GM12875 (cell line): ENCODE measurements around the gene APOB.

Source experiments
- H3K4me3 ChIP-seq: one replicate; pipeline ENCODE4 v1.5.1; 2011; ENCODE audit warnings: low read depth, low read length, control low read depth
- TF ChIP-seq, protein P1 (sequence below): IDR thresholded peaks from 2 replicates; pipeline ENCODE4 v1.5.1; 2011; ENCODE audit warnings: low read depth, mild to moderate bottlenecking, control low read depth, inconsistent platforms, low read length, moderate library complexity, borderline replicate concordance; ENCODE audit not compliant: insufficient read depth

Gene APOB, protein sequence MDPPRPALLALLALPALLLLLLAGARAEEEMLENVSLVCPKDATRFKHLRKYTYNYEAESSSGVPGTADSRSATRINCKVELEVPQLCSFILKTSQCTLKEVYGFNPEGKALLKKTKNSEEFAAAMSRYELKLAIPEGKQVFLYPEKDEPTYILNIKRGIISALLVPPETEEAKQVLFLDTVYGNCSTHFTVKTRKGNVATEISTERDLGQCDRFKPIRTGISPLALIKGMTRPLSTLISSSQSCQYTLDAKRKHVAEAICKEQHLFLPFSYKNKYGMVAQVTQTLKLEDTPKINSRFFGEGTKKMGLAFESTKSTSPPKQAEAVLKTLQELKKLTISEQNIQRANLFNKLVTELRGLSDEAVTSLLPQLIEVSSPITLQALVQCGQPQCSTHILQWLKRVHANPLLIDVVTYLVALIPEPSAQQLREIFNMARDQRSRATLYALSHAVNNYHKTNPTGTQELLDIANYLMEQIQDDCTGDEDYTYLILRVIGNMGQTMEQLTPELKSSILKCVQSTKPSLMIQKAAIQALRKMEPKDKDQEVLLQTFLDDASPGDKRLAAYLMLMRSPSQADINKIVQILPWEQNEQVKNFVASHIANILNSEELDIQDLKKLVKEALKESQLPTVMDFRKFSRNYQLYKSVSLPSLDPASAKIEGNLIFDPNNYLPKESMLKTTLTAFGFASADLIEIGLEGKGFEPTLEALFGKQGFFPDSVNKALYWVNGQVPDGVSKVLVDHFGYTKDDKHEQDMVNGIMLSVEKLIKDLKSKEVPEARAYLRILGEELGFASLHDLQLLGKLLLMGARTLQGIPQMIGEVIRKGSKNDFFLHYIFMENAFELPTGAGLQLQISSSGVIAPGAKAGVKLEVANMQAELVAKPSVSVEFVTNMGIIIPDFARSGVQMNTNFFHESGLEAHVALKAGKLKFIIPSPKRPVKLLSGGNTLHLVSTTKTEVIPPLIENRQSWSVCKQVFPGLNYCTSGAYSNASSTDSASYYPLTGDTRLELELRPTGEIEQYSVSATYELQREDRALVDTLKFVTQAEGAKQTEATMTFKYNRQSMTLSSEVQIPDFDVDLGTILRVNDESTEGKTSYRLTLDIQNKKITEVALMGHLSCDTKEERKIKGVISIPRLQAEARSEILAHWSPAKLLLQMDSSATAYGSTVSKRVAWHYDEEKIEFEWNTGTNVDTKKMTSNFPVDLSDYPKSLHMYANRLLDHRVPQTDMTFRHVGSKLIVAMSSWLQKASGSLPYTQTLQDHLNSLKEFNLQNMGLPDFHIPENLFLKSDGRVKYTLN (N-terminal part only)

DNA sequence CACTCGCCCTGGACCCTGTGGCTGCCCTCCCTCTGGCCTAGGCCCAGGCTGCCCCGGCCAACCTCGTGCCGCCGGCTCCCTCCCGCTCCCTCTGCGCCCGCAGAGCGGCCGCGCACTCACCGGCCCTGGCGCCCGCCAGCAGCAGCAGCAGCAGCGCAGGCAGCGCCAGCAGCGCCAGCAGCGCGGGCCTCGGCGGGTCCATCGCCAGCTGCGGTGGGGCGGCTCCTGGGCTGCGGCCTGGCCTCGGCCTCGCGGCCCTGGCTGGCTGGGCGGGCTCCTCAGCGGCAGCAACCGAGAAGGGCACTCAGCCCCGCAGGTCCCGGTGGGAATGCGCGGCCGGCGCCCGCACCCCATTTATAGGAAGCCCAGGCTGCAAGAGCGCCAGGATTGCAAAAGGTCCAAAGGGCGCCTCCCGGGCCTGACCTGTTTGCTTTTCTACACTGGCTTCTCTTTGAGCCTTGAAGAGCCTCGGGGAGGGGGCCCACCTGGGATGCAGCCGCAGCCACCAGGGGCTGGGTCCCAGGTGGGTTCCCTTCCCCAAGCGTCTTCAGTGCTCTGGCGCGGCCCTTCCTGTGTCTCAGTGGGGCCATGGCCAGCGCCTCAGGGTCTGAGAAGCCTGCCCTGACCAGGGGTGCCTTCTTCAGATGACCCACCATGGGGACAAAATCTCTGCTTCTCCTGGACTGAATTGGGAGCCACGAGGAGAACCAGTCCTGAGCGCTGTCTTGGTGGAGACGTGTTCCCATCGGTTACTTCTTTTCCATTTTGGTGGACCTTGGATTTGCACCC is at the start of gene APOB:
Gene APOB, minus strand, starts transcription at position 330 of the 789 bp plus-strand sequence. Its CDS starts 128 bp downstream, at position 202.
- H3K4me3 ChIP-seq, result no peak within 1 kb of the TSS
- TF ChIP-seq, protein P1, sequence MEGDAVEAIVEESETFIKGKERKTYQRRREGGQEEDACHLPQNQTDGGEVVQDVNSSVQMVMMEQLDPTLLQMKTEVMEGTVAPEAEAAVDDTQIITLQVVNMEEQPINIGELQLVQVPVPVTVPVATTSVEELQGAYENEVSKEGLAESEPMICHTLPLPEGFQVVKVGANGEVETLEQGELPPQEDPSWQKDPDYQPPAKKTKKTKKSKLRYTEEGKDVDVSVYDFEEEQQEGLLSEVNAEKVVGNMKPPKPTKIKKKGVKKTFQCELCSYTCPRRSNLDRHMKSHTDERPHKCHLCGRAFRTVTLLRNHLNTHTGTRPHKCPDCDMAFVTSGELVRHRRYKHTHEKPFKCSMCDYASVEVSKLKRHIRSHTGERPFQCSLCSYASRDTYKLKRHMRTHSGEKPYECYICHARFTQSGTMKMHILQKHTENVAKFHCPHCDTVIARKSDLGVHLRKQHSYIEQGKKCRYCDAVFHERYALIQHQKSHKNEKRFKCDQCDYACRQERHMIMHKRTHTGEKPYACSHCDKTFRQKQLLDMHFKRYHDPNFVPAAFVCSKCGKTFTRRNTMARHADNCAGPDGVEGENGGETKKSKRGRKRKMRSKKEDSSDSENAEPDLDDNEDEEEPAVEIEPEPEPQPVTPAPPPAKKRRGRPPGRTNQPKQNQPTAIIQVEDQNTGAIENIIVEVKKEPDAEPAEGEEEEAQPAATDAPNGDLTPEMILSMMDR, result no peak

GRCh38 chr2:21092308-21092869 is 48.5 kb upstream of the APOB start:
- no peak overlapping the region for H3K4me3 ChIP-seq
- TF ChIP-seq, protein P1, result no peak

- TF ChIP-seq, protein P1, result no peak
- H3K4me3 ChIP-seq, result no peak overlapping the region
Measured at GRCh38 chr2:21084401-21084800, 40.5 kb upstream of the APOB start.

- TF ChIP-seq, protein P1, result no peak
- no peak overlapping the region for H3K4me3 ChIP-seq
Measured at GRCh38 chr2:21083482-21083881, 39.6 kb upstream of the APOB start.

DNA sequence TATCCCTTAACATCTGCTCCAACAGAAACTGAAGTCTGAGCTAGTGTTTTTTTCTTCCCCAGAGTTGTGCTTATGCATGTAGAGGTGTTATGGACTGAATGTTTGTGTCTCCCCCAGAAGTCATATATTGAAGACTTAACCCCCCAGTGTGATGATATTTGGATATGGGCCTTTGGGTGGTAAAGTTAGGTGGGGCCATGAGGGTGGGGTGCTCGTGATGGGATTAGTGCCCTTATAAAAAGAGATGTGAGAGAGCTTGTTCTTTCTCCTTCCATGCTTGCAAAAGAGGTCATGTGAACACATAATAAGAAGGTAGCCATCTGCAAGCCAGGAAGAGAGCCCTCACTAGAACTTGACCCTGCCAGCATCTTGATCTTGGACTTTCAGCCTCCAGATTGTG is 34.4 kb upstream of the APOB start:
- TF ChIP-seq, protein P1, result no peak
- H3K4me3 ChIP-seq, result no peak overlapping the region
